NCI-H748 (cell line): Measurements from ENCODE around the gene TYW1.
"Not testable (repeated sequence)": the region's sequence is repeated elsewhere in the genome, so short reads cannot be mapped to it uniquely, and the experiment has no call there.

ENCODE experiments used
- DNase-seq: peaks from one replicate; lab custom pipeline; 2025; ENCODE audit not compliant: unreplicated experiment; lab: John Stamatoyannopoulos, UW

The TYW1 gene, protein sequence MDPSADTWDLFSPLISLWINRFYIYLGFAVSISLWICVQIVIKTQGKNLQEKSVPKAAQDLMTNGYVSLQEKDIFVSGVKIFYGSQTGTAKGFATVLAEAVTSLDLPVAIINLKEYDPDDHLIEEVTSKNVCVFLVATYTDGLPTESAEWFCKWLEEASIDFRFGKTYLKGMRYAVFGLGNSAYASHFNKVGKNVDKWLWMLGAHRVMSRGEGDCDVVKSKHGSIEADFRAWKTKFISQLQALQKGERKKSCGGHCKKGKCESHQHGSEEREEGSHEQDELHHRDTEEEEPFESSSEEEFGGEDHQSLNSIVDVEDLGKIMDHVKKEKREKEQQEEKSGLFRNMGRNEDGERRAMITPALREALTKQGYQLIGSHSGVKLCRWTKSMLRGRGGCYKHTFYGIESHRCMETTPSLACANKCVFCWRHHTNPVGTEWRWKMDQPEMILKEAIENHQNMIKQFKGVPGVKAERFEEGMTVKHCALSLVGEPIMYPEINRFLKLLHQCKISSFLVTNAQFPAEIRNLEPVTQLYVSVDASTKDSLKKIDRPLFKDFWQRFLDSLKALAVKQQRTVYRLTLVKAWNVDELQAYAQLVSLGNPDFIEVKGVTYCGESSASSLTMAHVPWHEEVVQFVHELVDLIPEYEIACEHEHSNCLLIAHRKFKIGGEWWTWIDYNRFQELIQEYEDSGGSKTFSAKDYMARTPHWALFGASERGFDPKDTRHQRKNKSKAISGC

DNA sequence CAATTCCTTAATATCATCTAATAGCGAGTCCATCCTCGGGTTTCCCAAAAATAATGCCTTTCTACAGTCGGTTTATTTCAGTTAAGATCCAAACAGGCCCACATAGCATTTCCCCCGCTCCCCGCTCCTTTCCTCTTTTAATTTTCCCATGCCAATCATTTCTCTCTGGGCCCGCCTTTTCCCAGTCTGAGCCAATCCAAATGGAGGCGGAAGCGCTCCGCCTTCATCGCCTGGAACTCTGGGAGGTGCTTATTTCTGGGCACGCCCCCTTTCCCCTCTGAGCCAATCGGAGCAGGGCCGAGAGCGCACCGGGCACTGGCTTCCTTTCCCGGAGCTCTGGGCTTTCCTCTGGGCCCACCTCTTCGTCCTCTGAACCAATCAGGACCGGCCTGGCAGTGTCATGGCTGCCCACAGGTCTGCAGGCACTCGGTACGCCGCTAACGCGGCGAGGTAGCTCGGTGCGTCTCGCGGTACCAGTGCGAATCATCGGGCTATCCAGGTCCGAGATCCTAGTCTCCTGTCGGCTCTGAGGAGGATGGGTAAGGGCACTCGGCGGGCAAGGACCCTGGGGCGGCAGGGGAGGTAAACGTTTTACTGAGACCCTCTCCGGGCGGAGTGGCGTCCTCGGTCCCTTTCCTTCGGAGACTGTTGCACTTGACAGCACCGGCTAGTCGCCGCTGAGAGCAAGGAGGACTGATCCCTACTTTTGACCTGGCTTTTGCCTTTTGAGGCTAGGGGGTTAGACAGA, at the start of gene TYW1:
TYW1 (plus strand) TSS at position 390 of the 748 bp plus-strand sequence; CDS start at position 536, 146 bp downstream.
- DNase-seq = peak; percentile 98

DNA sequence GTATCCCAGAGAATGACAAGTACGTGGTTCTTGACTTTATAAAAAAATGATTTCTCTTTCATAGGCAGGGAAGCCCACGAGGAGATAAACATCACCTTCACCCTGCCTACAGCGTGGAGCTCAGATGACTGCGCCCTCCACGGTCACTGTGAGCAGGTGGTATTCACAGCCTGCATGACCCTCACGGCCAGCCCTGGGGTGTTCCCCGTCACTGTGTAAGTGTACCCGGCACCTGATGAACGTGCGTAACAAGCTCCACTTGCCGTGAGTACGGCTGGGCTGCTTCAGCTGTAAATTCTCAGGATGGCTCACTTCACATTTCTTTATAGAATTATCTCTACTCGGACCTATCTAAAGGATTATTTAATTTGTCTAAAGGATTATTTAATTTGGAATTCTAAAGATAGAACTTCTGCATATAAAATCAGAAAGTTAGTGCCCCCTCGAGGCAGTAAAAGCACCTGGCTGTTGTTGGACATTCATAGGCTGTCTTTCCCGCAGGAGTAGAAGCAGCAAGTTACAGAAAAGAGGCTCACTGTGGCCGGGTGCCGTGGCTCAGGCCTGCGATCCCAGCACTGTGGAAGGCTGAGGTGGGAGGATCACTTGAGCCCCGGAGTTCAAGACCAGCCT, 48.0 kb upstream of the TYW1 start:
- no peak for DNase-seq

DNA sequence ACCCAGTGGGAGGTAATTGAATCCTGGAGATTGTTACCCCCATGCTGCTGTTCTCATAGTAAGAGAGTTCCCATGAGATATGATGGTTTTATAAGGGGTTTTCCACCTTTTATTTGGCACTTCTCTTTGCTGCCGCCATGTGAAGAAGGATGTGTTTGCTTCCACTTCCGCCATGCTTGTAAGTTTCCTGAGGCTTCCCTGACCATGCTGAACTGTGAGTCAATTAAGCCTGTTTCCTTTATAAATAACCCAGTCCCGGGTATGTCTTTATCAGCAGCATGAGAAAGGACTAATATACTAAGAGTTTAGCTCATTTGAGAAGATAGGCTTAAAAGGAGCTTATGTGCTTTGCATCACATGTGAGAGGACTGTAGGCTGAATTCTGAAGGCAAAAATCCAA, 46.3 kb upstream of the TYW1 start:
- DNase-seq = no peak

DNA sequence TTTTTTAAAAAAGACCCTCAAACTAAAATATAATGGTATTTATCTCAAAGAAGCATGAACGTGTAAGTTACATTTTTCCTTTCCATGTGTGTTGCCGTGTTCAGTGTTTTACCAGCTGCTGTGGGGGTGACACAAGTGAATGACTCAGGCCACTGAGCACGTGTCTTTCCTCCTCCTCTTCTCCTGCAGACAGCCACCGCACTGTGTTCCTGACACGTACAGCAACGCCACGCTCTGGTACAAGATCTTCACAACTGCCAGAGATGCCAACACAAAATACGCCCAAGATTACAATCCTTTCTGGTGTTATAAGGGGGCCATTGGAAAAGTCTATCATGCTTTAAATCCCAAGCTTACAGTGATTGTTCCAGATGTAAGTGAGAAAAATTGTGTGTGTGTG, 45.9 kb upstream of the TYW1 start:
- no peak for DNase-seq

DNA sequence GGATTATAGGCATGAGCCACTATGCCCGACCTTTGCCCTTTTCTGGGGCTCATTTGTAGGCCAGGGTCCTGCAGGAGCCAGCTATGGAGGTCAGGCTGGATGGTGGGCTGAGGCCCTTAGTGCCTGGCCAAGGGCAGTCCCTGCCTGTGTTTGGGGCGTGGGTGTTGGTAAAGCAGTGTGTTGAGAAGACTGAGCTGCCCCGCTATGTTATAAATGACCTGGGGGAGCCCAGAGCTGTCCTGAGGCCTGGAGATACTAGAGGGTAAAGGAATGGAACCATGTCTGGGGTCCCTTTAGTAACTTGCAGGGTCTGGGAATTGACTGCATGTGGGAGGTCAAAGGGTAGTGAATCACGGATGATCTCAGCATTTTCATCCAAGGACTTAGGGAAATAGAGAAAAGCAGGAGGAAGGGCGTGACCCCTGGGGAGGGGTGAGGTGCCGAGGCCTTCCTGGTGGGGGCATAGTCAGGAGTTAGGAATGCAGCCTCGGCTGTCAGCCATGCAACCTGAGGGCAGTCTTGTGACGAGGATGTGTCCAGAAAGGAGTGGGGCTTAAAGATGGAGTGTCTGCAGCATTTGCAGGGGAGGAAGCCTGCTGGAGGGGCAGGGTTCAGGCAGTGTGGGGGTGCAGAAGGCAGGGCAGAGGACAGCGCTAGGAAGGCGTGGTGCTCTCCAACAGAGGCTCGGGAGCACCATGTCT, 44.1 kb upstream of the TYW1 start:
- no peak for DNase-seq

DNA sequence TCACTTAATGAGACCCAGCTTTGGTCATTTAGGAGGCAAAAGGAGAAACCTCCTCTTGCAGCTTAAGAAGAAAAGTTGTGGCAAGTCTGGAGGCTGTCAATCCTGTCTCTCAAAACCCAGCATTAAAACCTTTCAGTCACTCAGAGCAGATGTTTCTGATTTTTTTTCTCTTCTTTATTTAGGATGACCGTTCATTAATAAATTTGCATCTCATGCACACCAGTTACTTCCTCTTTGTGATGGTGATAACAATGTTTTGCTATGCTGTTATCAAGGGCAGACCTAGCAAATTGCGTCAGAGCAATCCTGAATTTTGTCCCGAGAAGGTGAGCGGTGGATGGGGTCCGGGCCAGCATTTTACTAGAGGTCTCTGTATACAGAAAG, 43.6 kb upstream of the TYW1 start:
- DNase-seq = no peak

DNA sequence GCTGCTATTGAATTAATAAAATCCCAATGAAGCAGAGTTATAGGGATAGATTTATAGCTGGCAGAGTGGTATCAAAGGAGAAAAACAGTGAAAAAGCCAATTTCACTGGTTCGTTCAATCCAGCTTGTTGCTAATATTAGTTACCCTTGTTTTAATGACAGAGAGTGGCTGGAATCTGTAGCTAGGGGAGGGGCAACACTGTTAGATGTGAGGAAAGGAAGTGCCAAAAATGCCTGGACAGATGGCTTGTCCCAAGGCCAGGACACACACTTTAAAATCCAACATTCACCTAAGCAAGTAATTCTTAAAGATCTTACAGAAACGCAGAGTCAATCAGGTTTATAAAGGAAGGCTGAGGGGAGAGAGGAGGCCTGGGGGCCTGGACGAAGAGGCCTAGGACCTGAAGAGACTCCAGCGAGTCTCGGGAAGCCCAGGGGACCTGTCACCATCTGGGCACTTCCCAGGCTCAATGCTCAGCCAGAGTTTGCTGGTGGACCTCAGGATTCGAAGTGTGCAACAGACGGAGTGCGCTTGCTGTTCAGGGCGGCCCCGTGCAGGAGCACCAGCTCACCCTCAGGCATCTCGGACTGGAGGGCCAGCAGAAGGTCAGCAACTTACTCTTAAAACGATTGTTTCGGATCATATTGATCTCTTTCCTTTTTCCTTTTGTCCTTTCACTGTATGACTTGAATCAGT, 38.9 kb upstream of the TYW1 start:
- DNase-seq = no peak

DNA sequence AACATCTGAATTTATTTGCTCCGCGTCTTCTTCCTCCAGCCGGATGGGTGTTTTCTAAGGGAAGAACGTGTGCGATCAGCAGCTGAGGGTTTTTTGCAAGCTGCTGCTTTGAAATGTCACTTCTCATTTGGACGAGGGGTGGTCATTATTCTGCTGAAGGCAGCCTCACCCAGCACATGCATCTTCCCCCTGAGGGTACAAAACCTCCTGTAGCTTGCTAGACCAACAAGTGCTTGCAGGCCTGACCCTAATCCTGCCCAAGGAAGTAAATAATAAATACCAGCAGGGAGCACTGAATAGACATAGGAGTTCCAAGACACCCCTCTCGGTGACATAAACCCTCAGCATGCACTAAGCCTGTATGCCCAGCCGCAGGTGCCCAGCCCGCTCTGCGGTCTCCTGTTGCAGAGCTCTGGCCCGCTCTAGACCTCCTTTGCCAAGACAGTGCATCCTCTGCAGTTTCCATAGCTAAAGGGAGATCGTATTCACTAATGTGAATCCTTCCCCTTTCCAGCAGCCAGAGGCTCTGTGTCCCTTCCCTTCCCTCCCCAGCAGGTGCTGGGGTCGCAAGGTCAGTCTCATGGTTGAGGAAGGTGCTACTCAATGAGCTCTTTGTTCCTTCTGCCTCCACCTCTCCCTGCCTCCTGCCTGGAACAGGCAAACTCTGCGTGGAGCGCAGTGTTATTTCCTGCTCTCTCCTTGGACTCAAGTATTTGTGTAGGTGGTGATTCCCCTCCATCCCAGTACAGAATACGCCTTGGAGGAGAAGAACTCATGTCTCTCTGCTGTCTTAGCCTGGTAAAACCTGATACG, 37.9 kb upstream of the TYW1 start:
- no peak for DNase-seq

DNA sequence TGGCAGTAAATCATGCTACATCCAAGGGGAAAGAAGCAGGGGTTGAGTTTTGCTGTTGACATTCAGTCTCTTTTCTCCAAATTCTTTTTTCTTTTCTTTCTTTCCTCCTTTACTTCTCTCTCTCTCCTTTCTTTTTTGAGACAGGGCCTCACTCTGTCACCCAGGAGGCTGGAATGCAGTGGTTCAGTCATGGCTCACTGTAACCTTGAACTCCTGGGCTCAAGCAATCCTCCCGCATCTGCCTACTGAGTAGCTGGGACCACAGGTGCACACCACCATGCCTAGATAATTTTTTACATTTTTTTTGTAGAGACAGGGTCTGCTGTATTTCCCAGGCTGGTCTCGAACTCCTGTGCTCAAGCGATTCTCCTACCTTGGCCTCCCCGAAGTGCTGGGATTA, 36.4 kb upstream of the TYW1 start:
- no peak for DNase-seq

DNA sequence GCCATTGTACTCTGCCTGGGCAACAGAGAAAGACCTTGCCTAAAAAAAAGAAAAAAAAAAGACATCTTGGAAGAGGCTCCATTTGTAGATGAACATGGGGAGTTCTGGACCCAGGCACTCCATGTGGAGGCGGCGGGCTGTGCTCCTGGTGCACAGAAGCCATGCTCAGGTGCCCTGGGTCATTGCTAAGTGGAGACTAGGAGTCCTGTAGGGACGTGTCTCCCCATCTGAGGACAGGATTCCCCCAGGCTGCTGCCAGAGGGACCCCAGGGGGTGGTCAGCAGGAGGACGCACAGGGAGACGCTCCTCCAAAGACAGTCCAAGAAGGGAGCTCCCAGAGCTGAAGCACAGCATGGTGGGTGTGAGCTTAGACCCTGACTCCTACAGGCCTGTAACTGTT, 35.5 kb upstream of the TYW1 start:
- DNase-seq = no peak

DNA sequence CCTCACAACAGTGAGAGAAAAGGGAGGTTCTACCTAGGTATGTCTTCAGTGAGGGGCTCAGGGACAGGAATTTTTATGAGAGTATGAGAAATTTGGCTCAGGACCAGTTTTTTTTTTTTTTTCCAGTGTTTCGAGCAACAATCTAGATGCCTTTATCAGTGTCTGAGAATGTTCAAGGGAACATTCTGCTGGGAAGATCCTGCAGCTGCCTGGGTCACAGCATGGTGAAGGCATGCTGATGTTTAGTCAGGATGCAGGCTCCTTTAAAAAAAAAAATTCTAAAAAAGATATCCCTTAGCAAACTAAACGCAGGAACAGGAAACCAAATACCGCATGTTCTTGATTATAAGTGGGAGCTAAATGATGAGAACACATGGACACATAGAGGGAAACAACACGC, 32.2 kb upstream of the TYW1 start:
- no peak for DNase-seq

DNA sequence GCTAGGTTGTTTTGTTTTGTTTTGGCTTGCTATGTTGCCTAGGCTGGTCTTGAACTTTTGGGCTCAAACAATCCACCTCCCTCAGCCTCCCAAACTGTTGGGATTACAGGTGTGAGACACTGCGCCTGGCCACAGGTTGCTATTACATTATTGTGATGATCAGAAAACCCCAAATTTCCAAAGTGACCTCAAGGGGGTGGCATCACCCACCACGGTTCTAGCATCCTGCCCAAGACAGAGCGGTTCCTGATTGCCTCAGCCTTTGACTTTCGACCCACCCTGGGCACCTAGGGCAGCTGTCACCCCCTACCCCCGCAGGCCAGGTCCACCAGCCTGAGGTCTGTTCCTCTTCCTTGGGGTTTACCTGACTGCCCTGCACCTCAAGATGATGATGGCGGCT, 29.6 kb upstream of the TYW1 start:
- DNase-seq = no peak

DNA sequence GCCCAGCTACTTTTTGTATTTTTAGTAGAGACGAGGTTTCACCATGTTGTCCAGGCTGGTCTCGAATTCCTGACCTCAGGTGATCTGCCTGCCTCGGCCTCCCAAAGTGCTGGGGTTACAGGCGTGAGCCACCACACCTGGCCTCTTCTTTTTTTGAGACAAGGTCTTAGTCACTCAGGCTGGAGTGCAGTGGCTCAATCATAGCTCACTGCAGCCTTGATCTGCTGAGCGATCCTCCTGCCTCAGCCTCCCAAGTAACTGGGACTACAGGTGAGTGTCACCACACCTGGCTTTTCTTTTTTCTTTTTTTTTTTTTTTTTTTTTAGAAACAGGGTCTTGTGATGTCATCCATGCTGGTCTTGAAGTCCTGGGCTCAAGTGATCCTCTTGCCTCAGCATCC, 27.6 kb upstream of the TYW1 start:
- DNase-seq = not testable (repeated sequence)

DNA sequence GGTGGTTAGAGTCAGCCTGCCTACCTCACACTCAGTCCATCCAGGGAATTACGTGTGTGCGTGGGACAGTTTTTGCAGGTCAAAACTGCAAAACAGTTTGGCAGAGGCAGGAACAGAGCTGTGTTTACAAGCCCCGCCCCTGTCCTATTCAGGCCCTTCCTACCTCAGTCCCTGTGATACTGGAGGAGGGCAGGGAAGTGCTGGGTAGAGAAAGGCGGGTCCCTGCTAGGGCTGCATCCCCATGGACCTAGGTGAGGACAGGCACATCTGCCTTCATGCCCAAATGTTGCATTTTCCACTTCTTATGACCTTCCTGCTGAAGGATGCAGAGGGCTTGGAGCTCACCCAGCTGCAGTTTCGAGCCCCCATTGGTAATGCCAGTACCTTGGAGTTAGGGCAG, 26.3 kb upstream of the TYW1 start:
- no peak for DNase-seq

DNA sequence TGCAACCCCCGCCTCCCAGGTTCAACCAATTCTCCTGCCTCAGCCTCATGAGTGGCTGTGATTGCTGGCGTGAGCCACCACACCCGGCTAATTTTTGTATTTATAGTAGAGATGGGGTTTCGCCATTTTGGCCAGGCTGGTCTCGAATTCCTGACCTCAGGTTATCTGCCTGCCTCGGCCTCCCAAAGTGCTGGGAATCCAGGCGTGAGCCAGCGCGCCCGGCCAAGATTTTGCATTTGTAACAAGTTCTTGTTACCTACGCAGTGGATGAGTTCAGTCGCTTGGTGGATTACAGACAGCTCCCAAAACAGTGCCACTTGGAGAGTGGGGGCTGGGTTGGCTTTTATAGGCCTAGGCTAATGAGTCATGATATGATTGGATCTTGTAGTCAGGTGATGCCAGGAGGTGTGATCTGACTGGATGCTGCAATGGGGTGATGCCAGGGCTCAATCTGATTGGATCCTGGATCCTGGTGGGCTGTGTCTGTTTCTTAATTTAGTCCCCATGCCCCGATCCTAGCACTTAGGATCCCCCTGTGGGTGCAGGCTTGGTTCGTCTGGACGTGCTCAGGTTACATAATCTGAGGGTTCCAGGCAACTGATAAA, 21.5 kb upstream of the TYW1 start:
- peak; percentile 6 for DNase-seq

DNA sequence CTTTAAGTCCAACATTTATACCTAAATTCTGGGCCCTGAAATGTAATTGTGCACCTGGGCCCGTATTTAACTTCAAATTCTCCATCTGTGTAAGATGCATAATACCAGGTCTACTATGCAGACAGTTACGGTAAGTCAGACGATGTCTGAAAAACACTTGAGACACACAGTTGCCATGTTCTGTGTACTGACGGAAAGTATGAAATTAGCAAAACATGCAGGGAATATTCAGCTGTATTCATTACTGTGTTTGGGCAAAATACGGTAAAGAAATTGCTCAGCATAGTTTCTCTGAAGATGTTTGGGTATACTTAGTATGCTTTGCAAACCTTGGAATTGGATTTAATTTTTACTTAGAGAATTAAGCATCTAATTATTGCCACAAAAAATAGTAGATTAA, 18.3 kb upstream of the TYW1 start:
- DNase-seq = not testable (repeated sequence)

DNA sequence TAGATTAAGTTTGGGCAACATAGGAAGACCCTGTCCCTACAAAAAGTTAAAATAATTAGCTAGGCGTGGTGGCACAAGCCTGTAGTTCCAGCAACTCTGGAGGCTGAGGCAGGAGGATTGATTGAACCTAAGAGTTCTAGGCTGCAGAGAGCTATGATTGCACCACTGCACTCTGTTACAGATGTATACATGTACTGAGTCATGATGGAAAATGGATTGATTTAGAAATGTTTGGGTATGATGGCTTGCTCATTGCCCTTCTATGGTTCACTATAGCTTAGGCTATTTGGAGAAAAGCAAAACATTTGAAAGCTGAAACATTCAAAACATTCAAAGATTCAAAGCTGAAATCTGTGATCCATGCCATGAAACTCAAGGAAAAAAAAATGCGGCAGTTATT, 17.6 kb upstream of the TYW1 start:
- DNase-seq = not testable (repeated sequence)

DNA sequence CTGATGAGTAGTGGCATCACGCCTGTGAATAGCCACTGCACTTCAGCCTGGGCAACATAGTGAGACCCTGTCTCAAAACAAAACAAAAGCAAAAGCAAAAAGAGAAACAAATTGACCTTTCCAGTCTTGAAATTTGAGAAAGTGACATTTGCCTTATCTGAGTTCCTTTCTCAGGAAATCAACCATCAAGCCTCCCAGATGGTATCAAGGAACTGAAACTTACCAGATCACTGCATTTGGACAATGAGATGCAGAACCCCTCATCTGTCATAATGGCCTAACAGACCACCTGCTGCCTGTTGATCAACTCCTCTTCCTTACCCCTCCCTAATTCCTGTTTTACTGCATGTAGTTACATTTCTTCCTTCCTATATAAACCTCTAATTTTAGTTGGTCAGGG, 16.3 kb upstream of the TYW1 start:
- DNase-seq = not testable (repeated sequence)

DNA sequence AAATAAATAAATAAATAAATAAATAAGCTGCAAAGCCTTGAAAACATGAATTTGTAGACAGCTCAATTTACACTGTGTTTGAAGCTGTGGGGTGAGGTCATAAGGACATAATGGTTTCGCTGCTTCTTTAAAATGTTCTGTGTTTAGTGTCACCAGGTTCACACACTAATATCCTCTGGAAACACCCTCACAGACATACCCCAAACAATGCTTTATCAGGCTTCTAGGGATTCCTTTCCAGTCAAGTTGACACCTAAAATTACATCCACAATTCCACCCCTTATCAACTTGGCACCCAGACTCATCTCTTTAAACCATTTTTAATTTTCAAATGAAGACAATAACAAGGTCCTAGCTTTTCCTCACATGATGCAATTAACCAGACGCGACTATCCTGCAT, 7.1 kb upstream of the TYW1 start:
- not testable (repeated sequence) for DNase-seq
